ENCODE measurements around the gene MYH9. TPM values are rescaled to one million over a fixed set of nuclear protein-coding genes. Genes with fewer than 3 reads are reported as not detected.

The MYH9 gene
- polyA plus RNA-seq, 3 donors: 250 to 336 (median 293) TPM

DNA sequence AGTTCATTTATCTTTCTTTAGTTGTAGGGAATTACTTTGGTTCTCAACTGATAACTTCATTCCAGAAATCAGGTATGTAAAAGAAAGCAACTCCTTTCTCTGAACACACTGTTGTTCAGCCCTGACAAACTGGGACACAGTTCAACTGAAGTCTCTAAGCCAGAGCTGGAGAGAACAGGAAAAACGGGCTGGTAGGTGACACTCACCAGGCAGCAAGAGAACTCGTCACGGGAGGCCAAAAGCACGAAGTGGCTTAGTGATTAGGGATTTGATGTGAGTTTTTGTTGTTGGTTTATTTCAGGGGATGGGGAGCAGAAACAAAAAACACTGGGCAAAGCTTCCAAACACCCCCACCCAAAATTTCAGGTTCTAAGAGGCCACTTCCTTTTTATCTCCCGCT lies 54.1 kb downstream of the MYH9 start:
- no peak for DNase-seq

DNA sequence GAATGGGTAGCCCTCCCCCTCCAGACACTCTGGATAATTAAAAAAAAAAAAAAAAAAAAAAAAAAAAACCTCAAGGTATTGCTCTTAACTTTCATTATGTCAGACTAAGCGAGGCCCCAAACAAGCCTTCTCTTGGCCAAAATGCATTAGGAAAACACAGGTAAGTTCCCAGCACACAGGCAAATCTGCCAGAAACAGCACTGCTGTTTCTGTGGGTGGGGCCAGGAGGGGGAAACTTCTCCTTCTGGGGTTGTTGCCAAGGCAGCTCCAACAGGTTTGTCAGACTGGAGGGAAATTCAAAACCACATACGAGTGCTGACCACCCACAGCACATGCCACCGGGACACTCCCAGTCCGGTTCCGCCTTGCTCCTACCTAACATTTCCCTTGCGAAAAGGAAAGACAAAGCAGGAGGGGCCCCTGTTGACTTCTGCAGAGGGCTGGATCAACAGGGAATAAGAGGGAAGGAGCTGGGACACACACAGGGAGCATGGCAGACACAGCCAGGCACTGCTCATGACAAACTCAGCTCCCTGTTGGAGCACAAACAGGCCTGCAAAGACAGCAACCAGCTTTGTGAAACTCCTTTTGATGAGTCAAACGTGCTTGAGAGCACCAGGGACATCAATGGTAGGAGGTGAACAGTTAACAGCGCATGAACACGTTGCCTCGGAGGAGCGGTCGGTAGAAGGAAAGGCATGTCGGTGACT lies 55.0 kb downstream of the MYH9 start:
- DNase-seq: peak; percentile 79

DNA sequence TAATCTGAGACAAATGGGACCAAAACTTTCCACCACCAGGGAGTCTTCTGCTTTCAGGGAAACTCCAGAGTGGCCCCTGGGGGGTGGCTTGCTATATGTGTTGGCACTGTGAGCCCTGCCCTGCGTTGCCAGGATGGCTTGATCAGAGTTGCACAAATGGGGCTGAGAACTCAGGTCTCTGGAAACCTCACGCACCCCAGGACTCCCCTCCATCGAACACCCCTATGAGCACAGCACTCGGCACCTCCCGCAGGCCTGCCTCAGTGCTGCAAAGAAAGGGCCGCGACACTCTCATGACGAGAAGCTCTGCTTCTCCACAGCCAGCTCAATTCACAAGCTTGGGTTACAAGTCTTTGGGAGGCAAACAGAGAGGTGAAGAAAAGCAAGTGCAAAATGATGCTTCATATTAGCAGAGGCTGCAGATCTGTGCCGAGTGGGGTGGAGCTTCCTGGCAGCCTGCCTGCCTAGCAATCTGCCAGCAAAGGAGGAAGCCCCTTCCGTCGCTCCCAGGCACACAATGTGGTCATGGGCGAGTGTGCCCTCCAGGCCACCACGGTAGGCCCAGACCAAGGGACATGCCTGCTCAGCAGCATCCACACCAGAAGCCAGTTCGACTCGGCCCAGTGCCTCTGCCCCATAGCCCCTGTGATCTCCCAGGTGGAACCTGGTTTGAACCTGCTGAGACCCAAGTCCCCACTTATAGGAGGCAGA lies 55.7 kb downstream of the MYH9 start:
- DNase-seq: peak; percentile 74

DNA sequence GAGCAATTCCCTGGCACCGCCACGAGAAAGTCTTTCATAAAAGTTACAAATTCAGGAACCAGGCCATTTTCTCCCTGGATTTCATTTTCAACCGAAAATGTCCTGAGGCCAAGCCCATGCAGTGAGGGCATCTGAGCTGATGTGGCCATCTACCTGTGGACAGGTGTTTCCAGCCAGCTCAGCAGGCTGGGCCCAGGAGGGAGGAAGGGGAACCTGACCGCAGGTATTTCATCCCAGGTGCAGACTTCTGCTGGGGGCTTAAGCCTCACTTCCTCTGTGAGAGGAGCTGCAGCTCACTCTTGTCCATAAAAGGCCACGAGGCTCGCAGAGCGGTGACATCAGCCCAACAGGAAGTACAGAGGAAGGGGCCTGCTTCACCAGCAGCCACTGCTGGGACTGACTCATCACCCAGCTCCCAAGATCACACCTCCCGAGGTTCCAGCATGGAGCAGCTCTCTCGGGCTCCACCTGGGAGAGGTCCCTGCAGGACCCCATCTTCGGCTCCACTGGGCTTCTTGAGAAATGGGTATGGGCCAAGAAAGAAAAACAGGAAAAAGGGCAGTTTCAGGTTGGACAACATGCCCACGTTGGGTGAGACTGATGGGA lies 56.4 kb downstream of the MYH9 start:
- peak; percentile 46 for DNase-seq

DNA sequence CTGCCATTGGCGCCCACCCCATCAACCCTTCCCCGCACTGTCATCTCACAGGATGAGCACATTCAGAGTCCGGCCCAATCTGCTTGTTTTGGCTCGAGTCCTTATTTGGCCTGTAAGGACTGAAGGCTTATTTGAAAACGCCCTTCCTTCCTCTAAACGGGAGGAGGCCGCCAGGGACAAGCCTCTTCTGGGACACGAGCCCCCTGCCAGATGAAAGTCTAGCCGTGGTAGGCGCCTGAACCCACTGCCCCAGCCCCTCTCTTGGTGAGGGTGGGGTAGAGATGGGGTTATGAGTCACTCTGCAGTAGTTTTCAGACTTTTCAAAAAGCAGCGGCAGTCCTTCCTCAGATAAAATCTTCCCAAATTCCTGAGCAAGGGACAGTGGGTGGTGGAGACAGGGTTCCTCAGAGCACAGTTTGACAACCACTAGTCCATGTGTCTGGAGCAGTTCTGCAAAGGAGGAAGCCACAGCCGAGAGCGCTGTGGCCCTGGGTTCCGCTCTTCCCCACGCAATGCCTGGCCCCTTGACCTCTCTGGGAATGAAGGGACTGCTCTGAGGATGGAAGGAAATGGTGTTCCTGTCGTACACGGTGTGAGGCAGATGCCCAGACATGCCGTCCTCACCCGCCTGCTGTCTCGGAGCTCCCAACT lies 57.0 kb downstream of the MYH9 start:
- DNase-seq: no peak

DNA sequence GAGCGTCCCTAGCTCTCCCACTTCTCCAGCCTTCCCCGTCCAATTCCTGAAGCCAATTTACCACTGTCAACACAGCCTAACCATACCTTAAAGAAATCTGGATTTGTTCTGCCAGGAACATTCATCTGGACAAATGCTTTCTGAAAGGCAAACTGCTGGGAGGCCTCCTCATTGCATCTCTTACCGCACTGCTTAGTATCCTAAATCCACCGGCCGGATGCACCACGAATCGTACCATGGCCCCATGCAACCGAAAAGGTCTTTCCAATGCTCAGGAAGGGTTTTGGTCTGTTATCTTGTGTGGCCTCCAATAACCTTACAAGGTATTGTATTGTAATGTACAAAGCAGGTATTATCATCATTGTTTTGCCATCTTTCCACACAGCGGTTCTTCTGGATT lies 57.6 kb downstream of the MYH9 start:
- no peak for DNase-seq

DNA sequence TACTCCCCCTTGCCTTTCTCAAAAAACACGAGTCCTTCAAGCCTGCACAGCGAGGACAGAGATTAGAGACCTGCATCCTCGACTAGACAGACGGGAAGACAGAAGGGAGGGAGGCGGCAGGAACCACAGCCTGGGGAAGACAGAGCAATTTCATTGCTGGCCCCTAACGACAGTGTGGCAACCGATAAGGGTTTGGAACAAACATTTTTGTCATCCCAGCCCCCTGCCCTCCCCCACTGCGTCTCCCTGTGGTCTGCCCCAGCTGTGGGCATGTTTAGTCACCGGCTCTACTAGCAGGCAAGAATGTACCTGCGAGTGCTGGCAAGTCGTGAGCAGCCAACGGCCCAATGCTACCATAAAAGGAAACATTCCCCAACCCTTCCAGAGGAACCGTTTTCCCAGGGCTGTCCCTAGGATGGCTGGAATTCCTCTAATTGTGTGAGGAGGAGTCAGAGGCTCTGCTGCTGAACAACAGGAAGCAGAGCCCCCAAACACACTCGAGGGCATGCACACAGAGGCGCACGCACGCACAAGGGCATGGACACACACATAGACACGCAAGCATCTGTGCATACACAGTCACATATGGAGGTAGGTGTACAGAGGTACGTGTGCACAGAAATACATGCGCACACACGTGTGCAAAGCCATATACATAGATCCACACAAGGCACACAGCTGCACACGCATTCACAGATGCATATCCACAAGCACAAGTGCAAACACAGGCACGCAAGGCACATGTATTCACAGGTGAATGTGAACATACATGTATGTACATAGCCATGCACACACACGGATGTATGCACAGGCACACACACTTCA lies 58.3 kb downstream of the MYH9 start:
- peak; percentile 84 for DNase-seq

DNA sequence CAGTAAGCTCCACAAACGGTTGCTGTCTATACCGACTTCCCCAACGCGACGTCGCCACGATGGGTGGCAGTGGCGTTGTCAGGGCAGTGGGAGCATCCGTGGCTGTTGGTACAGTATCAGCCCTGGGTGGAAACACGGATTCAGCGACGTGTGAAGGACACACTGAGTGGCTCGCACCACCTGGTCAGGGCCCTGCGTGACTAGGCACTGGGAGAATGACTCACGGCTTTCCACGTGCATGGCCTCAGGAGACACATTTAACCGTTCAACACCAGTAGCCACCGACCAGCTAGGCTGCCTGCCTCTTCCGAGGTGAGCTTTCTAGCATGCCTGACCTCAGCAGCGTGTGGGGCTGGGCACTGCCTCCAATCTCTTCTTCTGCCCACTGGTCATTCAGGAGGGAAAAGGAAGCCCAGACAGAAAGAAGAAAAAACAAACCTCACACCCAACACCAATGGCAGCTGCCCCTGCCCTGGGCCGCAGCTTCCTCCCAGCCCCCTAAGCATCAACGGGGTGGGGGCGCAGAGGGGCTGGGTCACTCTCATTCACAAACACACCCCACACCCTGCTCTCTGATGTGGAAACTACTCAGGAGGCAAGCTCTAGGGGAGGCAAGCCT lies 59.0 kb downstream of the MYH9 start:
- peak; percentile 69 for DNase-seq

DNA sequence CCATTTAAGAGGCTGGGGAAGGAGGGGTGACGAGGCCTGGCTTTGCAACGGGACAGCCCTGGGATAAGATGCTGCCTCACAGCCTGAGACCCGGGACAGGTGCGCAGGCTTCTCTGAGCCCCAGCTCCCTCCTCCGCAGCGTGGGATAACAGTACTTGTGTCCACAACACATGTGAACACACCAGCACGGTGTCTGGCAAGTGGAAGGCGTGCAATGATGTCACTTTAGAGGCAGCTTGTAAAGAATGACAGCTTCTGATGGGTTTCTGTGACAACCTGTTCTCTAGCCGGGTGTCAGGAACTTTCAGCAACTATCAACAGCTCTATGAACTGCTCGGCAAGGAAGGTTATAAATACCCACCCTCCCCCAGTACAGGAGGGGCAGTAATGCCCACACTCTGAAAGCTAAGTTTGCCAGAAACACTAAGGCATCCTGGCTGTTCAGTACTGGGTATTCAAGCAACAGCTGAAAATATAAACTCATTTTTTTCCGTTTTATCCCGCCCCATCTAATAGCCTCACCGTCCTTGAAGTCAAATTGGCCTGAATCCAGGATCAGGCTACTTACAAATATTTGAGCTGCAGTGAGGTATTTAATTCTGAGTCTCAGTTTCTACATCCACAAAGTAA lies 59.7 kb downstream of the MYH9 start:
- peak; percentile 42 for DNase-seq

DNA sequence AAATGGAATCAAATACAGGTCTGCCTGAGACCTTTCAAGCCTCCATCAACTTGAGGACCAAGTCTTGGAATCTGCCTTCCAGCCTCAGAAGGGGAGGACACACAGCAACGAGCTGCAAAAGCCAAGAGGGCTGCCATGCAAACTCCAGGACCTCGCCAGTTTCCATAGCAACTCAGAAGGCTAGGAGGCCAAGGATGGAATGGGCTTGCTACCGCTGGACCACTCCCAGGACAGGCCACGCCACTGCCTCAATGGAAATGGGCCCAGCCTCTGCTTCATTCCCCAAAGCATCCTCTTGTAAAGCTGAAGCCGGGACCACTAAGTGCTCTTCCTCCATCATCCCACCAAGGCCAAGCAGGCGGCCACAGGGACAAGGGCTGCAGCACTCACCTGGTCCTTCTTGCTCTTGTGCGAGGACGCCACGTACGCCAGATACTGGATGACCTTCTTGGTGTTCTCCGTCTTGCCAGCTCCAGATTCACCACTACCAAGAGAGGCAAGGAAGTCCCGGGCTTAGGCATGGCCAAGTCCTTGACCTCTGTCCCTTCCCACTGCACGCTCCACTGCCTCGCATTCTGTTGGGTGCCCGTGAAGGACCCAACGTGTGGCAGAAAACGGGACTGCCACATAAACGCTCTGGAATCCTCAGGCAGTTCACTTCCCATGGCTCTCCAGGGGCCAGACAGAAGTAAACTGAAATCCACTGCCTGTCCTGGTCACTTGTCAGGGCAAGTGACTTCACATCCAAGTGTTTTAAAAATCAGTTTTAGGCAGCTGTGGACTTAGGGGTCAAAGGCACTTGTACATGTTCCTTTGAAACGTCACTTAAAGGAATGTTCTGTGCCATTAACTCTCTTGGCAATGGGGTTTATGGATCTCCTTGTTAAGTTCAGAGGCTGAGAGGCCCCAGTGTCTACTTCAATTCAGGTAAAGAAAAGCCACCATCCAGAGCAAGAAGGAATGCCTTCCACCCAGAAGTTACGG lies 61.3 kb downstream of the MYH9 start:
- DNase-seq: no peak

DNA sequence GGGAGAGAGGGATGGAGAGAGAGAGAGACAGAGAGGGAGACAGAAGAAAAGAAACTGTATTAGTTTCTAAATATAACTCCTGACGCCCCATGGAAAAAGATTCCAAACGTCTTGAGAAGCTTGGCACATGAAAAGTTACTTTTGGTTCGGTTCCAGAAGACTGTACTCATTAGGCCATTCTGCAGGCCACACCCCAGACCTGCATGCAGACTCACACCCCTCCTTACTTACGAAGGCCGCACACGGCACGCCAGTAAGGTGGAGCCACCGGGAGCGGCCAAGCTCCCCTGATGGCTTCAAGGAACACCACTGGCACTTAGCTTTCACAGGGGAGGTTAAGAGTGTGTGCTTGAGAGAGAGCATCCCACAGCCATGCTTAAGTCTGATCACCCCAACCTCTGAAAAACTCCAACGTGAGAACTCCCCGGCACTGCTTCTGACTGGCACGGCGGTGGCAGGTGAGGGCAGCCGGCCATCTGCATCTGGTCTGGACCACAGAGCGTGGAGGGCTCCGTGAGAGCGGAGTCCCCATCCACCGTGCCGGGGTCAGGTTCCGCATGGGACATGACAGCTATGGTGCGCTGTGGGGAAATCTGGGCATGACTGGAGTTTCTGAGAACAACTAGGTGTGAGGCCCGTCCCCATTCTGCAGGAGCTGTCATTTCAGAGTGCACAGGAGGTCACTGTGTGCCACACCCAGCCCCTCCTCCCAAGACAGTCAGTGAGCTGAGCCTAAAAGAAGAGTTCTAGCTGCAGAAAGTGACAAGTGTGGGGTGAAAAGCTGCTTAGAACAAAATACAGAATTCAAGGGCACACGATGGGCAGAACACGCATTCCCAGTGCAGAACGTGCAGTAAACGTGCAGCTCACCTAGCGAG lies 62.4 kb downstream of the MYH9 start:
- no peak for DNase-seq

DNA sequence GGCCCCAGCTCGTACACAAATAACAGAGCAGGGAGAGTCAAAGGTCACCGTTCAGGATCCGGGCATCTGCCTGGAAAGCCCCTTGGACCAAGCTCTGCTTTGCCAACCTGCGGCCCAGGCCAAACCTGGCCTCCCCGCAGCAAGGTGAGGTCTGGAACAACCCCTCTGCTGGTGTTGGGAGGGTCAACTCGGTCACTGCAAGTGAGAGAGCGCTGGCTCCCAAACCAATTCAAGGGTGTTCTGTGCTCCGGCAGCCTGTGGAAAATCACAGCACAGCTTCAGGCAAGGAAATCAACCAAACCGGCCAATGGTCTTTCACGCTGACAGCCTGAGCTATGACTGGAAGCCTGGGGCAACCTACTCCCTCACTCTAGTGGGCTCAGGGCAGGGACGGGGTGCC lies 63.4 kb downstream of the MYH9 start:
- no peak for DNase-seq

DNA sequence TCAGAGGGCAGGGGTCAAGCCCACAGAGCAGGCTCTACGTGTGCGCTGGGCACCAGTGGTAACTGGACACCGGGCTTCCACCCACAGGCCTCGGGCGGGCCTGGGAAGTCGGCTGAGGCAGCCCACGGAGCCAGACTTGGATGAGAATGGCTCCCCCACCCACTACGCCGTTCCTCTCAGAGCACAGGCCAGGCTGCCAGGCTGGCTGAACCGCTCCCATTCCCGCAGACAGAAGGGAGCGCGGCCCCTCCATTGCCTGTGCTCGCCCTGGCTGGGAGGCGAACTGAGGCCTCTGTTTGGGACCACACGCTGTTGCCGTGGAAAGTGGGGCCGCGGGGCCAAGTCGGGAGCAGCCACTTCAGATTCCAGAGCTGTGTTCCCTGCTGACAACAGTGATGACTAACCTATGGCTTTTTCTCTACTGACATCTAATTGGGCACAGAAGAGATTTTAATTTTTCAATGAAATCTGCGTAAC lies 63.9 kb downstream of the MYH9 start:
- DNase-seq: no peak

DNA sequence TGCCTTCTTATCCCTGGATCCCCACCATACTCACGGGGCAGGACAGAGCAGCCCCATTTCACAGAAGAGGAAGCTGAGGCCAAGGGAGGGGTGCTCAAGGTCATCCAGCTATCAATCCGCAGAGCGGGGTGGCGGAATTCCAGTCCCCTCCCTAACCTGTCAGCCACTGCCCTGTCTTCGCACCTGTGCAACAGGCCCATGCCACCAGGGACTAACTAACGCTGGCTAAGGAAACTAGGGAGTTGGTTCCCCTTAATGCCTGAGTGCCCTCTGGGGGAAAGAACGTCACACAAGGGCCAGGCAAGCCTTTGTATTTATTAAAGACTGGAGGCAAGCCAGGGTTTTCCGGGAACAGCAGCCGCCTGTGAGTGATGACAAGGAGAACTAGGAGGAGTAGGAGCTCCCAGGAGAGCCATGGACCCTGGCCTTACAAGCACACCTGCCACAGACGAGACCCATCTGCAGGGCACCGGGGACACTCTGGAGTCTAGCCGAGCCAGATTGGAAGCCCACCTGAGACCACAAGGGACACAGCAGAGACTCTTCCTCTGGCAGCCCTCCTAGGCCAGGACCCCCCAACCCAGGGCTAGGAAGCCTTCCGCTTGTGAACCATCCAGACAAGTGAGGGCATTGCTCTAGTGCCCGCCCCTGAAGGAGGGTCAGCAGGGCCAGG lies 64.4 kb downstream of the MYH9 start:
- DNase-seq: peak; percentile 34

DNA sequence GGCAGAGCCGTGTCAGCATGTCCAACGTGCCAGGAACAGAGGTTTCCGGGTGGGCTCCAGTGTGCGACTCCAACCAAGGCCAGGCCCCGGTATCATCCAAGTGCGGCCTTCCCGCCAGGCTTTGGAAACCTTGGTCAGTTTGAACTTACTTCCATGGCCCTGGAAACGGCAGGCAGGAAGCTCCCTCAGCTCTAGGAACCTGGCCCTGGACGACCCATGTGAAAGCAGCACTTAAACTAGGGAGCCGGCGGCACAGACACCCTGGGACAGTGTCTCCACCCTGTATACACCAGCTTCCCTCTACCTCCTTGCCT lies 65.2 kb downstream of the MYH9 start:
- DNase-seq: no peak

DNA sequence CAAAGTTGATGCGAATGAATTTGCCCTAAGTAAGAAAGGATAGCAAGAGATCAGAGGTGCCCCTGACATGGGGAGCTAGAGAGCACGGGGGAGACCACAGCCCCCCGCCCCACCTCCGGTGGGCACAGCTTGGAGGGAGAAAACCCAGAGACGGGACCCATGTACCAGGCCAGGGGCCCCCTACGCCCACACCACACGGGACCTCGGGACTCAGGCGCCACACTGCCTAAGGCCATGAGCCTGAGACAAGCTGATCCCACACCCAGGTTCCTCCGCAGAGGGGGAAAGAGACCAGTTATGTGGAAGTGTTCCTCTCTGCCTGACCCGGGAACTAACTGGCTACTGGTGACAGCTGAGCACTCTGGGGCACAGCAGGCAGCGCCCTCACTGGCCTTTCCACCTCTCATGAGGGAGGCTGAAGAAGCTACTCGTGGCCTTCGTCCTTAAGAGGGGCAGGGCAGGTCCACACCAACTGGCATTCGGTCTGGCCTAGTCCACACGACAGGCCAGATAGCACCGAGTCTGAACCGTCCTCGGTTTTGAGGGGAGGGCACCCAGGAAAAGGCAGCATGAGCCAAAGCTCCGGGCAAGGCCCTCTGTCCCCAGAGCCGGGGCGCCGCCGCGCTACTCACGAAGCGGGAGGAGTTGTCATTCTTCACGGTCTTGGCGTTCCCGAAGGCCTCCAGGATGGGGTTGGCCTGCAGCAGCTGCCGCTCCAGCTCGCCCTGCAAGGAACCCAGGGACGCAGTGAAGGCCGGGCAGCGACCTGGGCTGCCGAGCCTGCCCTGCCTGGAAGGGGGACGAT lies 65.8 kb downstream of the MYH9 start:
- DNase-seq: no peak

DNA sequence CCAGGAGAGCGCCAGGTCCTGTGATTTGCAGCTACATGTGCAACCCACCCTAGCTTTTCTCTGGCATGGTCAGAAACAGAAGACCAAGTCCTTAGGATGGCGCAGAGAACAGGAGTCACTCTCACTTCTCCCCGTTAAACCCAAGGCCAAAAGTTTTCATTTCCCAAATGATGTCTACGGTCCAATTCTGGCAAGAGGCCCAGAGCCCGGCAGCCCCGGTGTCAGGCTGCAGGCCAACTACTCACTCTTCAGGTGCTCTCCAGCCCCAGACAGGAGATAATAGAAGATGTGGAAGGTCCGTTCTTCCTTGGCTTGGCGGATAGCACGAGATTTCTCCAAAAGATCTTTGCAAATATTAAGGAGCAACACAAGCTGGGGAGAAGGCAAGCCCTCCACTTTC lies 67.2 kb downstream of the MYH9 start:
- DNase-seq: no peak
